ENCODE data around the gene TSPAN5. TPM values are rescaled to one million over a fixed set of nuclear protein-coding genes. Genes with fewer than 3 reads are reported as not detected.
"Not testable (repeated sequence)": the region's sequence is repeated elsewhere in the genome, so short reads cannot be mapped to it uniquely, and the experiment has no call there.

Gene TSPAN5
- polyA plus RNA-seq, 3 donors from 2014 or later, result 21.9 to 37.8 (median 27.2) TPM

- Mint-ChIP-seq H3K36me3 (peaks cover 3 to 25% (median 8%) of the 10 kb centered on the region in 3 donors), H3K4me1 (peaks cover 15 to 17% of the 10 kb centered on the region in 2 donors)
- not testable (repeated sequence) for H3K27ac Mint-ChIP-seq; H3K4me3 Mint-ChIP-seq; DNase-seq; H3K9me3 Mint-ChIP-seq; H3K27me3 Mint-ChIP-seq (ENCODE audit: low read depth in 3 of 3)
Observed at GRCh38 chr4:98457422-98457821, 201.0 kb downstream of the TSPAN5 start.

GRCh38 chr4:98452091-98452490 is 206.3 kb downstream of the TSPAN5 start:
- peaks cover 3 to 18% (median 8%) of the 10 kb centered on the region in 3 donors for H3K36me3 Mint-ChIP-seq
- H3K4me1 Mint-ChIP-seq, result peaks cover 43 to 51% of the 10 kb centered on the region in 2 donors
- DNase-seq, result no peak
- H3K27me3 Mint-ChIP-seq (ENCODE audit: low read depth in 3 of 3), result peaks cover 2 to 11% (median 6%) of the 10 kb centered on the region in 3 donors
- H3K9me3 Mint-ChIP-seq, result peaks cover 0 to 2% (median 0%) of the 10 kb centered on the region in 6 donors
- H3K4me3 Mint-ChIP-seq, result no peak overlapping the region
- H3K27ac Mint-ChIP-seq, result no peak overlapping the region

- Mint-ChIP-seq H3K4me3 (peak overlapping the region; percentile 35 to 66 (median 54)), H3K27me3 (ENCODE audit: low read depth in 3 of 3) (peaks cover 5 to 21% (median 14%) of the 10 kb centered on the region in 3 donors), H3K9me3 (peaks cover 0 to 2% (median 0%) of the 10 kb centered on the region in 6 donors), H3K4me1 (peaks cover 64 to 68% of the 10 kb centered on the region in 2 donors), H3K36me3 (peaks cover 0 to 7% (median 7%) of the 10 kb centered on the region in 3 donors), H3K27ac (peak overlapping the region in 5 of 6 donors; percentile 31 to 69 (median 51))
- peak; percentile 39 to 53 (median 47) for DNase-seq
Observed at GRCh38 chr4:98448908-98449307, 209.5 kb downstream of the TSPAN5 start.

GRCh38 chr4:98447648-98448047 is 210.8 kb downstream of the TSPAN5 start:
- no peak for DNase-seq
- Mint-ChIP-seq H3K4me3 (peak overlapping the region; percentile 64 to 81 (median 66)), H3K9me3 (no peaks in the 10 kb centered on the region), H3K4me1 (peaks cover 59 to 60% of the 10 kb centered on the region in 2 donors), H3K27me3 (ENCODE audit: low read depth in 3 of 3) (peaks cover 5 to 21% (median 16%) of the 10 kb centered on the region in 3 donors), H3K27ac (peak overlapping the region; percentile 83 to 93 (median 90)), H3K36me3 (peaks cover 6 to 13% (median 8%) of the 10 kb centered on the region in 3 donors)

- Mint-ChIP-seq H3K9me3 (no peaks in the 10 kb centered on the region), H3K27me3 (ENCODE audit: low read depth in 3 of 3) (peaks cover 5 to 21% (median 16%) of the 10 kb centered on the region in 3 donors), H3K4me3 (peak overlapping the region; percentile 64 to 81 (median 66)), H3K27ac (peak overlapping the region; percentile 83 to 93 (median 90)), H3K36me3 (peaks cover 14 to 19% (median 15%) of the 10 kb centered on the region in 3 donors), H3K4me1 (peaks cover 57 to 60% of the 10 kb centered on the region in 2 donors)
- DNase-seq, result peak; percentile 87 to 89 (median 88)
Observed at GRCh38 chr4:98446499-98447375, 211.7 kb downstream of the TSPAN5 start.

DNA sequence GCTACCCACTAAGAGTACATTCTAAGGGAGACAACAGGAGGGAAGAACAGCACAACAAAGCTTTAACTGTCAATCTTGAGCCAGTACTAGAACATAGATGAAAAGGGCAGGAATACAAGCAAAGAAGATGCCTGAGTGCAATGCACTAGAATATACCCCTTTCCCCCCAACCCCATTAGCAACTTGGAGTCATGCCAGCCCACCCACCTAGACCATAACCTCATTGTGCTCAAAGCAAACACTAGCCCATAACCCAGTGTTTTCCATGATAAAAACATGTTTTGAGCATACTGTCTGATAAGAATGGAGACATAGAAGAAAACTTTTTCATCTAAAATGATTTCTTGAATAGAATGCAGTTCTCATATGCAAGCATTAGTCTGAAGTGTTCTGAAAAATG is 214.0 kb downstream of the TSPAN5 start:
- H3K4me3 Mint-ChIP-seq, result no peak overlapping the region
- peaks cover 54% of the 10 kb centered on the region in 2 donors for H3K4me1 Mint-ChIP-seq
- peaks cover 3 to 19% (median 16%) of the 10 kb centered on the region in 3 donors for H3K27me3 Mint-ChIP-seq (ENCODE audit: low read depth in 3 of 3)
- no peak for DNase-seq
- H3K27ac Mint-ChIP-seq, result peak overlapping the region in 4 of 6 donors; percentile 12 to 53 (median 34)
- peaks cover 19 to 27% (median 23%) of the 10 kb centered on the region in 3 donors for H3K36me3 Mint-ChIP-seq
- H3K9me3 Mint-ChIP-seq, result no peaks in the 10 kb centered on the region

DNA sequence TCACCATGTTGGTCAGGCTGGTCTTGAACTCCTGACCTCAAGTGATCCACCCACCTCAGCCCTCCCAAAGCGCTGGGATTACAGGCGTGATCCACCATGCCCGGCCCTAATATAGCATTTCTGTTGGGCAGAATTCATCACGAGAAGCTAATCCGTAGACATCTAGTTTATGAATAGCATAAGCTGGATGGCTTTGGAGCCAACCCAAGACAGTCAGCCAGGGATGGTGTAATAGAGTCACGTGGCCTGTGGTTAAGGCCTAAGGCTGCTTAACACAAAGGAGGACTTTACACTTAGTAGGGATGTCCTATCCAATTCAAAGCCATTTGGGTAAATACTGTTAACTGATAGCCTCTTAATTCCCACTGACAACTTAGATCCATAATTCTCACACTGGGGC is 223.6 kb downstream of the TSPAN5 start:
- no peak for DNase-seq
- Mint-ChIP-seq H3K36me3 (peaks cover 15 to 37% (median 29%) of the 10 kb centered on the region in 3 donors), H3K27ac (no peak overlapping the region), H3K9me3 (no peaks in the 10 kb centered on the region), H3K4me1 (peaks cover 10 to 16% of the 10 kb centered on the region in 2 donors), H3K27me3 (ENCODE audit: low read depth in 3 of 3) (no peaks in the 10 kb centered on the region), H3K4me3 (no peak overlapping the region)

GRCh38 chr4:98433691-98434090 is 224.7 kb downstream of the TSPAN5 start:
- peaks cover 6 to 7% of the 10 kb centered on the region in 2 donors for H3K4me1 Mint-ChIP-seq
- H3K9me3 Mint-ChIP-seq, result no peaks in the 10 kb centered on the region
- no peak for DNase-seq
- H3K4me3 Mint-ChIP-seq, result no peak overlapping the region
- no peaks in the 10 kb centered on the region for H3K27me3 Mint-ChIP-seq (ENCODE audit: low read depth in 3 of 3)
- no peak overlapping the region for H3K27ac Mint-ChIP-seq
- peaks cover 10 to 30% (median 22%) of the 10 kb centered on the region in 3 donors for H3K36me3 Mint-ChIP-seq

- H3K36me3 Mint-ChIP-seq, result peaks cover 13 to 20% (median 16%) of the 10 kb centered on the region in 3 donors
- H3K9me3 Mint-ChIP-seq, result no peaks in the 10 kb centered on the region
- peaks cover 0 to 3% of the 10 kb centered on the region in 2 donors for H3K4me1 Mint-ChIP-seq
- H3K27me3 Mint-ChIP-seq (ENCODE audit: low read depth in 3 of 3), result no peaks in the 10 kb centered on the region
- H3K4me3 Mint-ChIP-seq, result no peak overlapping the region
- DNase-seq, result no peak
- H3K27ac Mint-ChIP-seq, result peak overlapping the region in 1 of 6 donors; percentile 40
Observed at GRCh38 chr4:98430708-98431403, 227.6 kb downstream of the TSPAN5 start.

GRCh38 chr4:98423009-98423408 is 235.4 kb downstream of the TSPAN5 start:
- H3K27me3 Mint-ChIP-seq (ENCODE audit: low read depth in 3 of 3), result peaks cover 0 to 2% (median 0%) of the 10 kb centered on the region in 3 donors
- DNase-seq, result no peak
- peaks cover 0 to 9% of the 10 kb centered on the region in 2 donors for H3K4me1 Mint-ChIP-seq
- H3K36me3 Mint-ChIP-seq, result peaks cover 50 to 61% (median 57%) of the 10 kb centered on the region in 3 donors
- no peak overlapping the region for H3K27ac Mint-ChIP-seq
- H3K4me3 Mint-ChIP-seq, result no peak overlapping the region
- H3K9me3 Mint-ChIP-seq, result peaks cover 0 to 4% (median 0%) of the 10 kb centered on the region in 6 donors

DNA sequence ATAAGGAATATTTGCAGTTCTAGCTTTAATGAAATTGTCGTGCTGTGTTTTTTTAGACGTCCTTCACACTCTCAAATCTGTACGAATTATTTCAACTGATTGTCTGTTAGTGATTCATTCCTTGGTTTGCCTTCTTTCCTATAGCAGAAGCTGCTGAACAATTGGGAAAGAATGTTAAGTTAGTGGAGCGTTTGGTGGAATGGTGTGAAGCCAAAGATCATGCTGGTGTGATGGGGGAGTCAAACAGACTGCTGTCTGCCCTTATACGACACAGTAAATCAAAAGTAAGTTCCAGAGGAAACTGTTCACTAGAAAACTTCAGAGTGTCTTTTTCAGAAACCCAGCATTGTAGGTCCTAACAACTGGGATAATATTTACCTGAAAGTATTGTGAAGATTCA is 237.3 kb downstream of the TSPAN5 start:
- Mint-ChIP-seq H3K36me3 (peaks cover 46 to 63% (median 60%) of the 10 kb centered on the region in 3 donors), H3K4me3 (no peak overlapping the region), H3K4me1 (peaks cover 0 to 8% of the 10 kb centered on the region in 2 donors), H3K27ac (no peak overlapping the region), H3K27me3 (ENCODE audit: low read depth in 3 of 3) (peaks cover 0 to 2% (median 0%) of the 10 kb centered on the region in 3 donors), H3K9me3 (peaks cover 0 to 4% (median 0%) of the 10 kb centered on the region in 6 donors)
- no peak for DNase-seq
